ENCODE data around the gene GPR173.

GPR173 gene

GRCh38 chrX:53048169-53049126 lies at the start of gene GPR173:
TSS of gene GPR173 (plus strand) at chrX:53048789. CDS start at chrX:53076622, 27,833 bp downstream.
- no peak for DNase-seq

GRCh38 chrX:53000447-53001135 lies 48.0 kb upstream of the GPR173 start:
- no peak for DNase-seq

- DNase-seq, result no peak
Observed at GRCh38 chrX:53001958-53002357, 46.6 kb upstream of the GPR173 start.

GRCh38 chrX:53003111-53003510 lies 45.5 kb upstream of the GPR173 start:
- DNase-seq, result no peak

GRCh38 chrX:53004038-53004437 lies 44.6 kb upstream of the GPR173 start:
- DNase-seq, result no peak

- DNase-seq, result no peak
Observed at GRCh38 chrX:53004811-53005210, 43.8 kb upstream of the GPR173 start.

- DNase-seq, result no peak
Observed at GRCh38 chrX:53005327-53005726, 43.3 kb upstream of the GPR173 start.

- no peak for DNase-seq
Observed at GRCh38 chrX:53009032-53009431, 39.6 kb upstream of the GPR173 start.

- no peak for DNase-seq
Observed at GRCh38 chrX:53013291-53013690, 35.3 kb upstream of the GPR173 start.

- no peak for DNase-seq
Observed at GRCh38 chrX:53018627-53019026, 30.0 kb upstream of the GPR173 start.

GRCh38 chrX:53022381-53022780 lies 26.2 kb upstream of the GPR173 start:
- DNase-seq, result no peak

GRCh38 chrX:53028678-53029077 lies 19.9 kb upstream of the GPR173 start:
- no peak for DNase-seq

GRCh38 chrX:53031380-53031779 lies 17.2 kb upstream of the GPR173 start:
- DNase-seq, result no peak

GRCh38 chrX:53036149-53036548 lies 12.4 kb upstream of the GPR173 start:
- no peak for DNase-seq

- no peak for DNase-seq
Observed at GRCh38 chrX:53039236-53039635, 9.4 kb upstream of the GPR173 start.

GRCh38 chrX:53044995-53045394 lies 3.6 kb upstream of the GPR173 start:
- no peak for DNase-seq

GRCh38 chrX:53047228-53047627 lies 1.4 kb upstream of the GPR173 start:
- no peak for DNase-seq

- DNase-seq, result no peak
Observed at GRCh38 chrX:53049127-53049517, 533 bp downstream of the GPR173 start.

- DNase-seq, result no peak
Observed at GRCh38 chrX:53050841-53051240, 2.3 kb downstream of the GPR173 start.

GRCh38 chrX:53055244-53055849 lies 6.8 kb downstream of the GPR173 start:
- no peak for DNase-seq

- DNase-seq, result no peak
Observed at GRCh38 chrX:53056292-53056691, 7.7 kb downstream of the GPR173 start.

GRCh38 chrX:53065104-53065503 lies 16.5 kb downstream of the GPR173 start:
- no peak for DNase-seq

GRCh38 chrX:53071064-53071463 lies 22.5 kb downstream of the GPR173 start:
- no peak for DNase-seq

Data from activated CD4-positive, alpha-beta T cell treated with anti-CD3 and anti-CD28 coated beads, Interleukin-2, amount 50 U/mL, for 4 hours (primary cell).